ENCODE data around the gene PDE4D.

The PDE4D gene

DNA sequence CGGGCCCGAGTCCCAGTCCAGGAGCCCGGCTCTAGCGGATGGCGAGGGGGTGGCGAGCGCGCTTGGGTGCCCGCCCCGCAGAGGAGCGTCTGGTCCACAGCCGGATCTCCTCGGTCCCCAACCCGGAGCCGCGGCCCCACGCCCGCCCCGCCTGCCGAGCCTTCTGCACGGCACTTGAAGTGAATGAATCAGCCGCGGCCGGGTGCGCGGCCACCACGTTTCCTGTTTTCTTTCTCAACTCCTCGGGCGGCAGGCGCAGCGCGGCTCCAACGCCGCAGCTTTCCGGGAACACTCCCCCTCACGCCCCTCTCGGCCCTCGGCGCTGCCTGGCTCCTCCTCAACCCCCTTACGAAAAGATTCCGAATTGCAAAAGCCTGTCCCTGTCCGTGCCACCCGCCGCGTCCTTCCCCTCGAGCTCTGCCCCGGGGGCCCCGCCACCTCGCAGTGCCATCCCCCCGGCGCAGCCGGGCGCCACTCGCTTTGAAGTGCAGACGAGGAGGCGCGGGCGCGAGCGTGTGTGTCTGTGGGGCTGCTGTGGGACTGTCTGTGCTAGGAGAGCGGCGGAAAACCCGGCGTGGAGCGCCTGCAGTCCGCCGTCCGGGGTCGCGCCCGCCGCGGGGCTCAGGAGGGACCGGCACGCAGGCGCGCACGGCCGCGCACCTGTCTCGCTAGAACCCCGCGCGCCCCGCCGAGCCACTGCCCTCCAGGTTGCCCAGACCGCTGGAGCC lies 854.1 kb downstream of the PDE4D start:
- DNase-seq (ENCODE audit: low spot score): no peak

DNA sequence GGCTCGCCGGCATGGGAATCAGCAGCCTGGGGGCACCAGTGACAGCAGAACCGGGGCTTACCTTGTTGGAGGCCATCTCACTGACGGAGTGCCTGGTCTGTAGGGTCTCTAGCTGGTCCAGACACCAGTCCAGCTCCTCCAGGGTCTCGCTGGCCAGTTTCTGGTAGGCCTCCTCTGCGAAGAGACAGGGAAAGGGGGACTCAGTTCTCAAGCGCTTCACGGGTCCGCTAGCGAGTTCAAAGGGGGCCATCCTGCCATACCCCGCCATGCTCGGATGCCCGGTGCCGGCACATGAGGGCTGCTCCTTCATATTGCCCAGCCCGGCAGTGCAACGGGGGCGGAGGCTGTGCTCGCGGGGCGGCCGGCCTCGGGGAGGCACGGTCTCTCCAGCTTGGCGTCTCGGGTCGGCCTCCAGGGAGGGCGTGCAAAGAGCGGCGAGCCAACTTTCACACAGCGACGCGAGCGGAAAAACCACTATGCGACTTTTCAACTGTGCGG lies 854.7 kb downstream of the PDE4D start:
- no peak for DNase-seq (ENCODE audit: low spot score)

DNA sequence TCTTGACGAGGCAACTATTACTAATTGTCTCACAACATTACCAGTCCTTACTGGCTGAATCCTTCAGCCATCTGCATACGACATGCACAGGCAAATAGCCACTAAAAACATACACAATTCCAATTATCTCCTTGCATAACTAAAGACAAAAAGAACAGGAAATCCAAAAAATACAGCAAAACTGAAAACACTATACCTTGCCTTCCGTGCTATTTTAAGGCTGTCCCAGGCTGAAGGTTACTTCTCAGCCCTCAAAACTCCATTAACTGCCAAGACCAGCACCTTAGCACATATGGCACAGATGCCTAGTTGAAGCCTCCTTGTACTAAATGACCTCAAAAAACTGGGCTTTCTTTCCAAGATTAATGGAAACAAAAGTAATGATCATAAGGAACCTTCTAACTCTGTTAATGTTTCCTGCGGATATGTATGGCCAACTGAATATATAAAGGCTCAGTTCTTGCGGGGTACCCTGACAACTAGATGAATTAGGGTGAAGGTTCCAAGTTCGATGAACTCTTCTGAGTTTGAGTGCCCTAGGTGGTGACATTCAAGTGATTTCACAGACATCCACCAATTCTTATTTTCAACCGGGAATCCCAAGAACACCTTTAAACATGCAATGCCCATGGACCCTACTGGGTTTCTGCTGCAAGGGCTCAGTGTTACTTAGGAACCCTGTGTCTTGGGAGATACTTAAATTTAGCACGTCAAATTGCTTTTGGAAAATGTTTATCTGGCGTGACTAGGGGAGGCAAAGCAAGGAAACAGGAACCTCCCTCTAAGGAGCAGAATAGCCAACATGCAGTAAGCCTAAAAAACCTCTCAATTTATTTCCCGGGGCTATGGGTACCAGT lies 855.4 kb downstream of the PDE4D start:
- DNase-seq (ENCODE audit: low spot score): no peak

DNA sequence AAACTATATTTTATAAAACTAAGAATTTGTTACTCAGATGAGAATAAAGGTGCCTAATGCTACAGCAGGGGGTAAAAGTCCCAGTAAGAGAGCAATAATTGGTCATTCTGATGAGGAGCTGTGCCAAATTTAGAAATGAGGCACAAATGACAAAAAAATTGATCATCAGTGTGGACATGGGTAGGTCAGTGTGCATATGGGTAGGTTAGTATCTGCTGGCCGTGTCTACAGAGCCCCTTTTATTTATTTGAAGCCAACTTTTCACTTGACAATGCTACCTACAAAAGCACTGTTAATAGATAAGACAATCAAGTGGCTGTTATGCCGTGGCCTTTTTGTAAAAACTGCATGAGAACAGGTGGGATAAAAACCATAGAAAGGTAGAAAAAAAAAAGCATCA lies 856.1 kb downstream of the PDE4D start:
- no peak for DNase-seq (ENCODE audit: low spot score)

DNA sequence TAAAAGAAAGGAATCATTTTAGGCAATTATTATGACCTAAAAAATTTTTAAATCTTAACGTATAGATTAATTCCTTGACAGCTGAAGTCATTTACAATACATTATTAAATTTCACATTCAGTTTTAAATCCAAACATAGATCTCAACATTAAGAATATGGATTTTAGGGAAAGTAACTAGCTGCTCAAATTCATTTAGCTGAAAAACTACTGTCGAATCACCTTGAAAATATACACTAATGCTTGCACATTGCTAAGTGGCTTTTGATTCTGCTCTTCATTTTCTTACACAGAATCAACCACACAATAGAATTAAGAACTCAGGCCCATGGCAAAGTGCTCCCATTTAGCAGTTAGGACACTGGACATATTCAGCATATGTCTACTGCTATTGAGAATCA lies 856.5 kb downstream of the PDE4D start:
- DNase-seq (ENCODE audit: low spot score): no peak

DNA sequence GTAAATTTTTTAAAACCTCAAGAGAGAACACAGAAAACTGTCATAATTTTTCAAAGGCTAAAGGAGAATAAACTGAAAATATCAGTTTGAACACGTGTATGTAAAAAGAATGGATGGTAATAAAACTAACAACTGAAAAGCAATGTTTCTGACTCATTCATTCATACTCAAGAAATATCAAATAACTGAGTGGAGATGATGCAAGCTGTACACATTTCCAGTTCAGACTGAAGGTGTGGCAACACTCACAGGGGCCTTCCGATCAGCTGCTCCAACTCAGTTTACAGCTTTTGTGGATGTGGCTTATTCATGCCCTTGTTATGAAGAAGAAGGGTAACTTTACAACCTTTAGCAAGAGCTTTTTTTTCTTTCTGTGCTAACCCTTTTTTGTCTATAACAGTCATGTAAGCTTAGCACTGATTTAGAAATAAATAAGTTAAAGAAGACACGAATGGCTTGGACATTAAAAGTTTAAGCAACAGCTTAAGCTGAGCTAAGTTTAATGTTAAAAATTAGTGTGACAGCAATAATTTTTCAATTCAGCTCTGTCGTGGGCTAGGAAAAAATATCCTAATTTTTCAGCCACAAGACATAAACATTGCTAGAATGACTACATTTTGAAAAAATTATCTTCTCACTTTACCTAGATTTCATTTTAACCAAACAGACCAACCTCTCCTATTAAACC lies 857.1 kb downstream of the PDE4D start:
- no peak for DNase-seq (ENCODE audit: low spot score)

DNA sequence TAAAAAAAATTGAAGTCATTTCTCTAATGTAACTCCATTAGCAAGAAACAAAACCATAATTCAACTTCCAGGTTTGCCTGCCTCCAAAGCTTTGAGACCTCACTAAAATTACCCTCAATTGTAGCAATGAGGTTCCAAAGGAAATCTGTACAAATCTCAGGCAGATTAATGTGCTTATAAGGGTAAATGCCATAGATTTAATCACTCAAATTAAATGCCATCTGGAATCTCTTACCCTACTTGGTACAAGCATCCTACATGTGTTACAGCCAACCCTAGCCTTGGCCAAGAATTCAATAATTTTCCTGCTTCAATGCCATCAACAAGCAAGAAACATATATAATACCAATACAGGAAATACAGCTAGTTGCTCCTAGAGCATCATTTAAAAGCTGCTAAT lies 857.8 kb downstream of the PDE4D start:
- DNase-seq (ENCODE audit: low spot score): no peak

DNA sequence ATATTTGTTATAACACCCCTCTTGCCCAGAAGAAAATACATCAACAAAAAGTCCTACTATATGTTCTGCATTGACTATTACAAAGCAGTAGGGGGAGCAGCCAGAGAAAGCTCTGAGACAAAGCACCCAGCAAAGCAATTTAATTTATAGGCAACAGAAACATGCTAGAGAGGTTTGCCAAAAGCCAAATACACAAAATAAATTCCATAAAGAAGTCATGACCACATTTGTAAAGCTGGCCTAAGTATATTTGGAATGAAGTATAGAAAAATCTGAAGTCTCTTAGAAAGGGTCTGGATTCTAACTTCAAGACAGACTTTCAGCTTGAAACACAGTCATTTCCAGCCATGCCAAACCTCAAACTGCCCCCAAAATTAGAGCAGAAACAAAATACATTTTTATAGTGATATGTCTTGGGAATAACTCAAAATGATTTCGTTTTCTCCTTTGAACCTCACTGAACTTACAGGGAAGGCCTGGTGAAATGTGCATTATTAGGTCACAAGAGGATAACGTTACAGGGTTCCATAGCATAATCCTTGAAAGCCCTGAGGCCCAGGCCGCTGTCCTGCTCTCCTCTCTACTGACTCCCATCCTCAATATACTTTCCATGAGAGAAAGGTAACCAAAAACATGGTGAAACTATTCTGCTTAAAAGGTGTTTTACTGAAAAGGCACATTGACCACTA lies 858.9 kb downstream of the PDE4D start:
- peak; percentile 37 for DNase-seq (ENCODE audit: low spot score)

DNA sequence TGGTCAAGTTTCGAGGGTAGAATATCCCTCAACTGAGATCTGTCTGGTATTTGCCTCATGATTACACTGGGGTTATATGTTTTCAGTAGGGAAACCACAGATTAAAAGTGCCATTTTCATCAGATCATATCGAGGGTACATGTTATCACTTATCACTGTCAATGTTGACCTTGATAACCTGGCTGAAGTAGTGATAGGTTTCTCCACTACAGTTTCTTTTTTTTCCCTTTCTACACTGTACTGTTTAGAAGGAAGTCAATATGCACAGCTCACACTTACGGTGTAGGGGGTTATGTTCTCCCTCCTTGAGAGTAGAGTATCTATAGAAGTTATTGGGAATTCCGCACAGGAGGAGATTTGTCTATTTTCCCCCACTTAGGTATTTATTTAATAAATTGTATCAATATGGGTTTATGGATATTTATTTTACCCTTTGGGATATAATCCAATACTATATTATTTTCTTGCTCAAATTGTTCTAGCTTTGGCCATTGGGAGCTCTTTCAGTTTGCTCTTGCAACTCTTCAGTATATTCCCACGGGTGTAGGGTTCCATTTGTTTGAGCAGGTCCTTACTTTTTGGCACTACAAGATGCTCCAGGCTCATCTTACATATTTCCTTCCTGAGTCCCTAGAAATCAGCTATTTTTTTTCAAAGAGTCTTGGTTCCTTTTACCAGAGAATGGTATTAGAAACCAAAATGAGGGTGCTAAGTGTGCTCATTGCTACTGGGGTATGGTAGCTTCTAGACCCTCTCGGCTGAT lies 866.2 kb downstream of the PDE4D start:
- no peak for DNase-seq (ENCODE audit: low spot score)

DNA sequence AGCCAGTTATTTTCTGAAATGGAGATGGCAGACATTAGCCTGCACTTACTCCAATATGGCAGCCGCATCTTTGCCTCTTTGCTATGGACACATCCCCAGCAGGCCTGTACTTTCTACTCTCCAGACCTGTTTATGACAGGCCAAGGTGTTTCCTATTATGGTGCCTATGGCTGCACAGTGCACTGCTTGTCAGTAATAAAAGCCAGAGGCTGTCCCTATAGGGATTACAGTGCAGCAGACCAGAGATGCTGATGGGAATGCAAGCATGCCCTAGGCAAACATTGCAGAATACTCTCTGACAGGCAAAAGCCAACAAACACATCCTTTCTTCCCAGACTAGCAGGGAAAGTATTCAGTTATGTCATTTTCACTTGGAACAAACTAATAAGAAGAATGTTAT lies 867.8 kb downstream of the PDE4D start:
- DNase-seq (ENCODE audit: low spot score): no peak

DNA sequence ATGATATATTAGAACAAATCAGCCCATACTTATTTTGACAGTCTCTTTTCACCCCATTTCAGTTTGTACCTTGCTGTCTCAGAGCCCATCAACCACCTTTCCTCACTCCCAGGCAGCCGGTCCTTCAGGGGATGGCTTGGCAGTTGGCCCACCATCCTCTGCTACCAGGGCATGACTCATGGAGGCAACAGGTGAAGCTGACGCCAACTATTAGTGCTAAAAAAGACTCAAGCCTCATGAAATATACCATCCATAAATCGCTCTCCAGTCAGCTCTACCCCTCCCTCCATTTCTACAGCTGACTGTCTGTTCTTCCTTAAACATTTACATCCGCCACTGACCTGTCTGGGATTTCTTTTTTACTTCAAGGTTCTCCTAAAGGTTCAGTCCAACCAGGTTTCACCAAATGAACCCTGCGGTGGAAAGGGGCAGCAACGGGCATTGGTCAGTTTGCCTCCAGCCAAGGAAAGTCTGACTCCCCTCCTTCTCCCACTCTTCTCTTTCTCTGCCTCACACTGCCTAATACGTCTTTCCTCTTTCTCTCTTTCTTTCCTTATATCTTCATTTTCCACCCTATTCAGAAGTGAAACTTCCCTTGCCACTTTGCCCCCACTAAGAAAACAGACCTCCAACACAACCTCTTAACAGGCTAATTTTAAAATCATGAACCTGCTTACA lies 871.5 kb downstream of the PDE4D start:
- DNase-seq (ENCODE audit: low spot score): peak; percentile 36

DNA sequence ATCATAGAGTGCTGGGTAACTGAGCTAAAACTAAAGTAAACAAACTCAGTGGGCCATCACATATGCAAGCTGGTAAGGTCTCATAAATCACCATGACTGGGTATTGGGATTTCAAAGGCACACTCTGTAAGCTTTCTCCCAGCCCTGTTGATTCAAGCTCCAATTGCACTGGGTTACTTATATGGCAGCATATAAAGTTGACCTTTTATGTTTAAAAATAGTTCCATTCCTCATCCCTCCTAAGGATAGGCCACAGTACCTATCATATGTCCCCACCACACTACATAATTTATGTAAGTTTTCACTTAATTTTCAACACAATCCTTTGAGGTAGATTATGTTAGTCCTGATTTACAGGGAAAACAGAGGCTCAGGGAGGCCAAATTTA lies 872.2 kb downstream of the PDE4D start:
- DNase-seq (ENCODE audit: low spot score): no peak

DNA sequence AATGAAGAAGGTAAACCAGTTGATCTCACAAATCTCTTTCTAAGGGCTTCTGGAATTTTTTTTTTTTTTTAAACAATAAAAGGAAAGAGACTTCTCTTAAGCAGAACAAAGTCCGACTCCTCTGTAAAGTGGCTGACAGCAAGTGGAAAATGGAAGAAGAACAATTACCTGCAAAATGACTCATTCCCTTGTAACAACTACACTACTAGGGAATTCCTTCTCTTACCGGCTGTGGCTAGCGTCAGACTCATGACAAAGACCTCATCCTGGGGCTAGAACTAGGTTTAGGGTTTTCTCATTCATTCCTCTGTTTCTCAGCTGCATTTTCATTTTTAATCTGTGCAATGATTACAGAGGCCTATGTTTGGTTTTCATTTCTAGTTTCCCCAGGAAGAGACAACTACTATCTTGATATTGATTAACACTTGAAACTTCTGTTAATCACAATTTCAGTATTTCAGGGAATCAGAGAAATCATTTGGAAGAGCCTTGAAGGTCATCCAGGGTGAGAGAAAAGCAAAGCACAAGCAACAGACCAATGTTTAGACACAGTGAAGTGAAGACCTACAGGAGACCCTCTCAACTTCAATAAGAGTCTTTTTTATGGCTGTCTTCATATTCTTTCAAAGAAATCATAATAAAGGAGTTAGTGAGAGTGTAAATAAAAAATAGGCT lies 872.8 kb downstream of the PDE4D start:
- no peak for DNase-seq (ENCODE audit: low spot score)

DNA sequence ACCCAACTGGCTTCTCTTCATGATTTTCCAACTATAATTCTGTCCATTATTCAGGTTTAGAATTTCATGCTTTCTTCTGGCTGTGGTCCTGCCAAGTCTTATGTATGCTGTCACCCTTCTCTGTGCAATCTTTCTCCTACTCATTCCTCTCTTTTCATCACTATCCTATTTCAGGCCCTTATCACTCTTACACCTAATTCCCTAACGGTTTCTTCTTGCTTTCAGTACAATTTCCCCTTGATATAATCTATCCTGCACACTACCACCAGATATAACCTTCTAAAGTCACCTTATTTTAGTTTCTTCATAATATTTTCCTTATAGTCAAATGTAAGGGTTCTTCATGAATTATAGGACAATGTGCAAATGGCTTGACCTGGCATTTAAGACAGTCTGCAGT lies 874.4 kb downstream of the PDE4D start:
- DNase-seq (ENCODE audit: low spot score): no peak

DNA sequence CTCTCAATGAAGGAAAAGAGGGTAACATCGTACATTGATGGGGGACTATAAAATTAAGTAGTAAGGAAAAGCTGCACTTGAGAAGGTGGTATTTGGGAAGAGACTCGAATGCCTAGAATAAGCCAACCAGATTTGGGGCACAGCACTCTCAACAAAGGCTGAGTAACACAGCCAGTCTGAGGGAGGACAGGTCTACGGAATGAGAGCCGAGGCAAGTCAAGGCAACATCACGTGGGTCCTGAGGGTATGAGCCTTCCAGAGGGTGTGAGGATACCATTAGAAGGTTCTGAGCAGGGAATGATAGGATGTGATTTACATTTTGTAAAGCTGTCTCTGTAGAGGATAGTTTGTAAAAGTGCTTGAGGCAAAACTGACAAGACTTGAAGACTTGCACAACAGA lies 876.6 kb downstream of the PDE4D start:
- DNase-seq (ENCODE audit: low spot score): no peak

DNA sequence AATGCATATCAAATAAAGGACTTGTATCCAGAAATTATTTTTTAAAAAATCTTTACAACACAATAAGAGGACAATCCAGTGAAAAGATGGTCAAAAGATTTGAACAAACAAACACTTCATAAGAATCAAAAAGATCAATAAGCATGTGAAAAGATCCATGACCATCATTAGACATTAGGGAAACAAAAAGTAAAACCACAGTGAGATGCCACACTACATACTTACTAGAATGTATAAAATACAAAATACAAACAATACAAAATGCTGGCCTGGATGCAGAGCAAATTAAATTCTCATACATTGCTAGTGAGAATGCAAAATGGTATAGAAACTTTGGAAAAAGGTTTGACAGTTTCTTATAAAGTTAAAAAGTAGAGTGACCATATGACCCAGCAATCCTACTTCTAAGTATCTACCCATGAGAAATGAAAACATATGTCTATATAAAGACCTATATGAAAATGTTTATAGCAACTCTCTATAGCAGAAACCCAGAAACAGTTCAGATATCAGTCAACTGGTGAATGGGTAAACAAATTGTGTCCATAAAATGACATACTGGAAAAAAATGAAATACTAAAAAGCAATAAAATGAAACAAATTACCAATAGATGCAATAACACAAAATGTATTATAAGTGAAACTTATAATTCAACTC lies 884.6 kb downstream of the PDE4D start:
- no peak for DNase-seq (ENCODE audit: low spot score)

DNA sequence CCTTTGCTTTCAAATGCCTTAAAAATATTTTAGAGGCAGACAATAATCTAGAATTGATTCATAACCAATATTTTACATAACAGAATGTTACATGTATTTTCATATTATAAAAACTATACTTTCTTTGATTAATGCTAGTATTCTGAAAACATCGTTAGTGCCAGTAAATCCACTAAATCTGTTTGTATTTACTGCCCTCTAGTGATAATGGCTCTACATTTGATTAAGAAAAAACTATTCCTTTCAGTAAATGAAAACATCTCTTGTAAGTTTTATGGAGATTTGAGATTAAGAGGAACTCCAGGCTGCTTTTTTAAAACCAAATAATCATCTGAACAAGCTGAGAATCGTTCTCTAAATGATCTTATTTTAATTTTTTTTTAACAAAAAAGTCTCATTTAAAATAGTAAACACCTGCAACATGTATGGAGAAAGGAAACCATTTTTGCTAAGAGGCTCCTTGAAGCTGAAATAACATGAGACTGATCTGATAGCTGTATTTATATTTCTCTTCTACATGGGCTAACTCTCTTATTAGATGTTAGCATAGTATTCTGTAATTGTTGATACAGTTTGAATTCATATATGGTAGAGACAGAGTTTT lies 886.0 kb downstream of the PDE4D start:
- peak; percentile 60 for DNase-seq (ENCODE audit: low spot score)

DNA sequence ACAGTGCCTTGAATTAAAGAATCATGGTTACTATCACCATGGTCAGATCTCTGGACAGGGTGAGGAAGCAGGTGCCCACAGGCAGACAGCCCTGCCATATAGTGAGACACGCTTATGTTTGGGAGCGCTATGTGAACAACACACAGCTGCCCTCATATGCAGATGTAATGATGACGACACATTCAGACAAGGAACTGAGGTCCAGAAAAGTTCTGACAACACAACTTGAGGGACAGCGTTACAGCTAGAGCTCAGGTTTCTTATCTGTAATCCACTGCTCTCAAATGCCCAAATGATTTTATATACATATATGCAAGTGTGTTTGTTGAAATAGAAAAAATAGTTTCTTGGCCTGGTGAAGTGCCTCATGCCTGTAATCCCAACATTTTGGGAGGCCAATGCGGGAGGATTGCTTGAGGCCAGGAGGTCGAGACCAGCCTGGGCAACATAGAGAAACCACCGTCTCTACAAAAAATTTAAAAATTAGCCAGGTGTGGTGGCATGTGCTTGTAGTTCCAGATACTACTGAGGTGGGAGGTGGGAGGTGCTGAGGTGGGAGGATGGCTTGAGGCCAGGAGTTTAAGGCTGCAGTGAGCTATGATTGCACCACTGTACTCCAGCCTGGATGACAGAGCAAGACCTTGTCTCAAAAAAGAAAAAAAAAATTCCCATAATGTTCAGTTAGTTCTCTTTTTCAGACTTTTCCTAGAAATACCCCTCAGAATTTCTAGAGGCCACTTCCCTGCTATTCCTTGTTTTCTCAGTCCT lies 887.4 kb downstream of the PDE4D start:
- no peak for DNase-seq (ENCODE audit: low spot score)

DNA sequence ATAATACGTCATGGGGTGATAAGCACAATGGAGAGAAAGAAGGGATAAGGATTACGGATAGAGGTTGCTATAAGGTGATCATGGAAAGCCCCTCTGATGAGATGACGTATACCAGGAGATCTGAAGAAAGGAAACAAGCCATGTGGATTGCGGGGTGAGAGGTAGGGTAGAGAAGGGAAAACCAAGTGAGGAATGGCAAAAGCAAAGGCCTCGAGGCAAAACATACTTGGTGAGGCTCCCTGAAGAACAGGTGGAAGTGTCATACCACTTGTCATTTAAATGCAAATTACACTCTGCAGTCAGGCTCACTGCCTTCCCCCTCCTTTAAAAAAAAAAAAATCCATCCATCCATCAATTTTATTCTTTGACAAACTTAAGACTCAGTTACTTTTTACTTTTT lies 889.9 kb downstream of the PDE4D start:
- DNase-seq (ENCODE audit: low spot score): no peak
